ENCODE results near the gene PTPRU. TPM values are rescaled to one million over a fixed set of nuclear protein-coding genes. Genes with fewer than 3 reads are reported as not detected.

Gene PTPRU
- total RNA-seq, 5 donors from 2014 or later (not counting 1 experiment from before 2014, with no cell fraction given), result 0.13 to 0.82 (median 0.33) TPM; not detected in 2

- peaks cover 46 to 50% of the 10 kb centered on the region in 2 donors for H3K27me3 Mint-ChIP-seq
- Histone ChIP-seq H3K4me3 (ENCODE audit: control insufficient read depth in 1 of 2, extremely low read depth in 1 of 2, low read length in 1 of 2) (no peak overlapping the region), H3K27ac (ENCODE audit: low read length) (no peak overlapping the region), H3K4me1 (ENCODE audit: control insufficient read depth in 1 of 2, extremely low read depth in 1 of 2, insufficient read depth in 2 of 2, low read length in 2 of 2) (no peaks in the 10 kb centered on the region), H3K9me3 (no peaks in the 10 kb centered on the region), H3K36me3 (ENCODE audit: control insufficient read depth in 2 of 2, extremely low read depth in 1 of 2, insufficient read depth in 1 of 2, low read length in 1 of 2) (no peaks in the 10 kb centered on the region), H3K27me3 (replicated peaks in 1 of 2; ENCODE audit: control insufficient read depth in 2 of 2, extremely low read depth in 1 of 2, insufficient read depth in 2 of 2, low read length in 1 of 2) (peaks cover 2 to 39% of the 10 kb centered on the region in 2 experiments)
- H3K4me3 Mint-ChIP-seq, result no peak overlapping the region
- ChIA-PET CTCF (interaction anchor here in 1 of 2 donors (0.5 kb wide), 1 partner anchor 1001 kb away, joined by 3 read pairs; no protein-coding TSS in a partner anchor), POLR2A (no interaction called here)
- no peaks in the 10 kb centered on the region for H3K9me3 Mint-ChIP-seq
- no peak overlapping the region for H3K27ac Mint-ChIP-seq
- no peaks in the 10 kb centered on the region for H3K36me3 Mint-ChIP-seq
- no peaks in the 10 kb centered on the region for H3K4me1 Mint-ChIP-seq
- WGBS (ENCODE audit: insufficient coverage), result 40% methylated on average over 9 of the region's 9 CpGs
- ATAC-seq (replicated peaks in 1 of 4), result no peak
- no peak for DNase-seq
Measured at GRCh38 chr1:29344336-29344735, 108.0 kb downstream of the PTPRU start.

DNA sequence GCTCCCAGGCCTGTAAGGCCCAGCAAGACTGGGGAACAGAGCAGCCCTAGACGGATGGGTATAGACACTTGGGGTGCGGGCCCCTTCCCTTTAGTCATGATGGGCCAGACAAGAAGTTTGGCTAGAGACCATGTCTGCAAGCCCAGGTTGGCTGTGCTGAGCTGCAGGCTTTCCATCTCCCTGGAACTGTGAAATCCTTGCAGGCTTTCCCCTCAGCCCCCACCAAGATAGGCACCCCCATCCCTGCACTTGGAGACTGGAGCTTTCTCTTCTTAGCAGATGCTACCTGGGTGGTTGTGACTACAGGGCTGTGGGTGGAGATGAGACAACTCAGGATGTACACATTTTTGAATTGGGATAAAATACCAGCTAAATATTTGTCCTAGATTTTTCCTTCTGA, 110.3 kb downstream of the PTPRU start:
- WGBS (ENCODE audit: insufficient coverage), result 93% methylated on average over 2 of the region's 2 CpGs

DNA sequence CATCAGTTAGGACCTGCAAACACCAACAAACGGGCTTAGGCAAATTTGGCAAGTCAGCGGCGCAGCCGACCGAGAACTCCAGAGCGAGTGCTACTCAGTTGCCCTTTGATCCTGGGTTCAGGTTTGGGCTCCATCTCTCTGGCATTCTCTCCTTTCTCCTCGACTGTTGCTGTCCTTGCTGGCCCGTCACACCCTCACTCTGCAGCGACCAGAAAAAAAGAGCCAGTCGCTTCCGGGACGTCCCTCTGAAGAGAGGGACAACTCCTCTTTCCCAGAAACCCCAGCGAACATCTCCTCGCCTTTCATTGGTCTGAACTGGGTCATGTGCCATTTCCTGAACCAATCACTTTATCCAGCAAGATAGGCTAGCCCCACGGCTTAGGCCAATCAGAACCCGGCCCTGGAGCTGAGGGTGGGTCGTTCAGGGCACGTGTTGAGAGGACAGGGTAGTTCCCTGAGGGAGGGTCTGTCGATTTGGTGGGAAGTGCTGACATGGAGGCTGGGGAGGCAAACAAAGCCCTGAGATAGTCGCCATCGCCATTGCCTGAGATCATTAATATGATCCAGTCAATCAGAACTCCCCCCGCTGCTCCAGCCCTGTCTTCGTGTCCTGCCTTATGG, 113.7 kb downstream of the PTPRU start:
- no peak overlapping the region for H3K4me3 Mint-ChIP-seq
- no peak overlapping the region for H3K27ac Mint-ChIP-seq
- H3K27me3 ChIP-seq (replicated peaks in 1 of 2; ENCODE audit: control insufficient read depth in 2 of 2, extremely low read depth in 1 of 2, insufficient read depth in 2 of 2, low read length in 1 of 2), result peaks cover 0 to 33% of the 10 kb centered on the region in 2 experiments
- H3K27ac ChIP-seq (ENCODE audit: low read length), result no peak overlapping the region
- no peak for ATAC-seq (replicated peaks in 1 of 4)
- ChIA-PET POLR2A (no interaction called here), CTCF (no interaction called here)
- WGBS (ENCODE audit: insufficient coverage), result 82% methylated on average over 22 of the region's 23 CpGs
- no peak for DNase-seq
- H3K36me3 ChIP-seq (ENCODE audit: control insufficient read depth in 2 of 2, extremely low read depth in 1 of 2, insufficient read depth in 1 of 2, low read length in 1 of 2), result no peaks in the 10 kb centered on the region
- H3K4me3 ChIP-seq (ENCODE audit: control insufficient read depth in 1 of 2, extremely low read depth in 1 of 2, low read length in 1 of 2), result no peak overlapping the region
- no peaks in the 10 kb centered on the region for H3K9me3 Mint-ChIP-seq
- H3K4me1 ChIP-seq (ENCODE audit: control insufficient read depth in 1 of 2, extremely low read depth in 1 of 2, insufficient read depth in 2 of 2, low read length in 2 of 2), result no peaks in the 10 kb centered on the region
- H3K9me3 ChIP-seq, result no peaks in the 10 kb centered on the region
- H3K27me3 Mint-ChIP-seq, result peaks cover 34 to 40% of the 10 kb centered on the region in 2 donors
- H3K36me3 Mint-ChIP-seq, result no peaks in the 10 kb centered on the region
- H3K4me1 Mint-ChIP-seq, result no peaks in the 10 kb centered on the region

More for the DNA sequence above, 110.3 kb downstream of the PTPRU start:
- H3K27ac ChIP-seq (ENCODE audit: low read length), result no peak overlapping the region
- H3K36me3 ChIP-seq (ENCODE audit: control insufficient read depth in 2 of 2, extremely low read depth in 1 of 2, insufficient read depth in 1 of 2, low read length in 1 of 2), result no peaks in the 10 kb centered on the region
- no peak for DNase-seq
- no peak overlapping the region for H3K4me3 Mint-ChIP-seq
- no peaks in the 10 kb centered on the region for H3K9me3 Mint-ChIP-seq
- no peaks in the 10 kb centered on the region for H3K9me3 ChIP-seq
- H3K27me3 Mint-ChIP-seq, result peaks cover 45 to 49% of the 10 kb centered on the region in 2 donors
- no peaks in the 10 kb centered on the region for H3K4me1 ChIP-seq (ENCODE audit: control insufficient read depth in 1 of 2, extremely low read depth in 1 of 2, insufficient read depth in 2 of 2, low read length in 2 of 2)
- peaks cover 2 to 52% of the 10 kb centered on the region in 2 experiments for H3K27me3 ChIP-seq (replicated peaks in 1 of 2; ENCODE audit: control insufficient read depth in 2 of 2, extremely low read depth in 1 of 2, insufficient read depth in 2 of 2, low read length in 1 of 2)
- no peak overlapping the region for H3K4me3 ChIP-seq (ENCODE audit: control insufficient read depth in 1 of 2, extremely low read depth in 1 of 2, low read length in 1 of 2)
- CTCF ChIA-PET, result no interaction called here
- ATAC-seq (replicated peaks in 1 of 4), result no peak
- POLR2A ChIA-PET, result no interaction called here
- H3K4me1 Mint-ChIP-seq, result no peaks in the 10 kb centered on the region
- no peak overlapping the region for H3K27ac Mint-ChIP-seq
- H3K36me3 Mint-ChIP-seq, result no peaks in the 10 kb centered on the region

DNA sequence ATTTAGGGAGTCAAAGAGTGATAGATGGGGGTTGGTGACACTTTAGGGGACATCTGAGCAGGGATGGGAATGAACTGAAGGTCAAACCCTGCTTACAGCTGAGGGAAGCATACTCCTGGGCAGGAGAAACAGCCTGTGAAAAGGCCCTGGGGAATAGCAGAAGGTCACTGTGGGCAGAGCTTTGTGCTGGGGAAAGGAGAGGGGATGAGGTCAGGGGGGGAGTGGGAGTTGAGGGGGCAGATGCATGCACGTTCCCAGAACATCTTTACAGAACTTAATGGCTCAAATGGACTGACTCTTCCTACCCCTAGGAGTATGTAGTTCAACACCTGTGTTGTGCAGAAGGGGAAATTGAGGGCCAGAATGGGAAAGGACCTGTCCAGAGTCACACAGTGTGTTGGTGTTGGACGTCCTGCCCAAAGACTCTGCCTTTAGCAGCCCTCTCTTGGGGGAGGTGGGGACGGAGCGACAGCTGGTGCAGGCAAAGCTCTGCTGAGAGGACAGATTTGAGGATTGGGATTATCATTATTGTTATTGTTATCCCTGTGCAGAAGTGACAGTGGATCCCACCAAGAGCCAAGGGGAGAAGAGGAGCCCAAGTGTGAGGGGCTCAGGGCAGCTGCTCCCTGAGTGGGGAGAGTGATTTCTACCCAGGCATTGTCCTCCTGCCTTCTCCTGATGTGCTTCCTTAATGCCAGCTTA, 116.5 kb downstream of the PTPRU start:
- Histone ChIP-seq H3K27ac (ENCODE audit: low read length) (no peak overlapping the region), H3K27me3 (replicated peaks in 1 of 2; ENCODE audit: control insufficient read depth in 2 of 2, extremely low read depth in 1 of 2, insufficient read depth in 2 of 2, low read length in 1 of 2) (peaks cover 0 to 35% of the 10 kb centered on the region in 2 experiments), H3K4me1 (ENCODE audit: control insufficient read depth in 1 of 2, extremely low read depth in 1 of 2, insufficient read depth in 2 of 2, low read length in 2 of 2) (no peaks in the 10 kb centered on the region), H3K9me3 (no peaks in the 10 kb centered on the region), H3K4me3 (ENCODE audit: control insufficient read depth in 1 of 2, extremely low read depth in 1 of 2, low read length in 1 of 2) (no peak overlapping the region), H3K36me3 (ENCODE audit: control insufficient read depth in 2 of 2, extremely low read depth in 1 of 2, insufficient read depth in 1 of 2, low read length in 1 of 2) (no peaks in the 10 kb centered on the region)
- no peaks in the 10 kb centered on the region for H3K4me1 Mint-ChIP-seq
- 86% methylated on average over 3 of the region's 4 CpGs for WGBS (ENCODE audit: insufficient coverage)
- H3K4me3 Mint-ChIP-seq, result no peak overlapping the region
- H3K9me3 Mint-ChIP-seq, result no peaks in the 10 kb centered on the region
- peaks cover 31 to 45% of the 10 kb centered on the region in 2 donors for H3K27me3 Mint-ChIP-seq
- ChIA-PET POLR2A (no interaction called here), CTCF (interaction anchor here in 1 of 2 donors (0.5 kb wide), 1 partner anchor 1588 kb away, joined by 3 read pairs; no protein-coding TSS in a partner anchor)
- no peaks in the 10 kb centered on the region for H3K36me3 Mint-ChIP-seq
- DNase-seq (no peak), ATAC-seq (replicated peaks in 1 of 4) (no peak)
- no peak overlapping the region for H3K27ac Mint-ChIP-seq

DNA sequence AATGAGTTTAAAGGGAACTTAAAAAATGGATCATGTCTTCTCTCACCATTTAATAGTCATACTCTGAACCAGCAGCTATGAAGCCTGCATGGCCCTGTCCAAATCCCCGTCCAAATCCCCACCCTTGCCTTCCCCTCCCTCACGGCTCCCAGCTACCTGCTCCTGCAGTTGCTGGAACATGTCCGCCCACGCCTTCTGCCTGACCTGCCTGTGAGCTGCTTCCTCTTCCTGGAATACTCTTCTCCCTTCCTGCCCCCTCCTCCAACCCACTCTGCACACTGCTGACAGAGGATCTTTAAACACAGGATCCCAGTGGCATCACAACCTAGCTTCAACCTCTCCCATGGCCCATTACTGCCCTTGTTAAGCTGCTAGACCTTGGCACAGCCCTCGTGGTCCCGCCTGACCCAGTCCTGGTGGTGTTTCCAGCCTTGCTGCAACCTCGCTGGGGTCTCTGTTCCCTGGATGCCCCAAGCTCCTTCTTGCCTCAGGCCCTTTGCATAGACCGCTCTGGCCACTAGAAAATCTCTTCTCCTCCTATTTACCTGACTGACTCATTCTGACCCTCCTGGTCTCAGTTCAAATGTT, 118.3 kb downstream of the PTPRU start:
- 61% methylated on average over 8 of the region's 8 CpGs for WGBS (ENCODE audit: insufficient coverage)
- no peak overlapping the region for H3K4me3 Mint-ChIP-seq
- peaks cover 36 to 48% of the 10 kb centered on the region in 2 donors for H3K27me3 Mint-ChIP-seq
- CTCF ChIA-PET, result no interaction called here
- H3K9me3 Mint-ChIP-seq, result no peaks in the 10 kb centered on the region
- no peak overlapping the region for H3K27ac Mint-ChIP-seq
- POLR2A ChIA-PET, result no interaction called here
- peaks cover 0 to 31% of the 10 kb centered on the region in 2 experiments for H3K27me3 ChIP-seq (replicated peaks in 1 of 2; ENCODE audit: control insufficient read depth in 2 of 2, extremely low read depth in 1 of 2, insufficient read depth in 2 of 2, low read length in 1 of 2)
- H3K4me1 Mint-ChIP-seq, result no peaks in the 10 kb centered on the region
- DNase-seq (no peak), ATAC-seq (replicated peaks in 1 of 4) (no peak)
- H3K36me3 ChIP-seq (ENCODE audit: control insufficient read depth in 2 of 2, extremely low read depth in 1 of 2, insufficient read depth in 1 of 2, low read length in 1 of 2), result no peaks in the 10 kb centered on the region
- H3K4me1 ChIP-seq (ENCODE audit: control insufficient read depth in 1 of 2, extremely low read depth in 1 of 2, insufficient read depth in 2 of 2, low read length in 2 of 2), result no peaks in the 10 kb centered on the region
- no peaks in the 10 kb centered on the region for H3K9me3 ChIP-seq
- H3K4me3 ChIP-seq (ENCODE audit: control insufficient read depth in 1 of 2, extremely low read depth in 1 of 2, low read length in 1 of 2), result no peak overlapping the region
- no peaks in the 10 kb centered on the region for H3K36me3 Mint-ChIP-seq
- no peak overlapping the region for H3K27ac ChIP-seq (ENCODE audit: low read length)

GRCh38 chr1:29355375-29355774, 119.1 kb downstream of the PTPRU start:
- WGBS (ENCODE audit: insufficient coverage), result 17% methylated on average over 1 of the region's 6 CpGs
- H3K27me3 Mint-ChIP-seq, result peaks cover 40 to 47% of the 10 kb centered on the region in 2 donors
- Histone ChIP-seq H3K4me1 (ENCODE audit: control insufficient read depth in 1 of 2, extremely low read depth in 1 of 2, insufficient read depth in 2 of 2, low read length in 2 of 2) (no peaks in the 10 kb centered on the region), H3K4me3 (ENCODE audit: control insufficient read depth in 1 of 2, extremely low read depth in 1 of 2, low read length in 1 of 2) (no peak overlapping the region), H3K27ac (ENCODE audit: low read length) (no peak overlapping the region), H3K36me3 (ENCODE audit: control insufficient read depth in 2 of 2, extremely low read depth in 1 of 2, insufficient read depth in 1 of 2, low read length in 1 of 2) (no peaks in the 10 kb centered on the region), H3K27me3 (replicated peaks in 1 of 2; ENCODE audit: control insufficient read depth in 2 of 2, extremely low read depth in 1 of 2, insufficient read depth in 2 of 2, low read length in 1 of 2) (peaks cover 0 to 24% of the 10 kb centered on the region in 2 experiments), H3K9me3 (no peaks in the 10 kb centered on the region)
- H3K9me3 Mint-ChIP-seq, result no peaks in the 10 kb centered on the region
- ChIA-PET POLR2A (no interaction called here), CTCF (interaction anchor here in 1 of 2 donors (0.6 kb wide), 1 partner anchor 109 kb away, joined by 3 read pairs; no protein-coding TSS in a partner anchor)
- H3K4me3 Mint-ChIP-seq, result no peak overlapping the region
- DNase-seq (no peak), ATAC-seq (replicated peaks in 1 of 4) (no peak)
- H3K27ac Mint-ChIP-seq, result no peak overlapping the region
- no peaks in the 10 kb centered on the region for H3K36me3 Mint-ChIP-seq
- H3K4me1 Mint-ChIP-seq, result no peaks in the 10 kb centered on the region

Data from T-cell (primary cell).